ENCODE results near the gene PRR30. TPM values are rescaled to one million over a fixed set of nuclear protein-coding genes. Genes with fewer than 3 reads are reported as not detected.
"Not testable (repeated sequence)": the region's sequence is repeated elsewhere in the genome, so short reads cannot be mapped to it uniquely, and the experiment has no call there.

PRR30 gene
- polyA plus RNA-seq, 1 donor, result not detected

- DNase-seq, result no peak
Measured at GRCh38 chr2:27127883-27128667, 11.1 kb downstream of the PRR30 start.

GRCh38 chr2:27126252-27126710 lies 12.9 kb downstream of the PRR30 start:
- no peak for DNase-seq

GRCh38 chr2:27125104-27125503 lies 14.1 kb downstream of the PRR30 start:
- DNase-seq, result no peak

- no peak for DNase-seq
Measured at GRCh38 chr2:27123302-27124150, 15.7 kb downstream of the PRR30 start, which contains the start of gene ABHD1. Gene ABHD1, plus strand, starts transcription at chr2:27123815. Its CDS starts 134 bp downstream, at chr2:27123949.

- no peak for DNase-seq
Measured at GRCh38 chr2:27122791-27123190, 16.4 kb downstream of the PRR30 start.

- no peak for DNase-seq
Measured at GRCh38 chr2:27121906-27122305, 17.3 kb downstream of the PRR30 start.

- not testable (repeated sequence) for DNase-seq
Measured at GRCh38 chr2:27119330-27119670, 19.9 kb downstream of the PRR30 start.

- no peak for DNase-seq
Measured at GRCh38 chr2:27118525-27119329, 20.5 kb downstream of the PRR30 start, which contains the start of gene CGREF1. Gene CGREF1, minus strand, starts transcription at chr2:27119128. Its CDS starts 14,762 bp downstream, at chr2:27104366.

- DNase-seq, result no peak
Measured at GRCh38 chr2:27117995-27118524, 21.1 kb downstream of the PRR30 start.

GRCh38 chr2:27115519-27115918 lies 23.7 kb downstream of the PRR30 start:
- DNase-seq, result no peak

- not testable (repeated sequence) for DNase-seq
Measured at GRCh38 chr2:27111392-27112078, 27.7 kb downstream of the PRR30 start.

GRCh38 chr2:27110603-27111352 lies 28.4 kb downstream of the PRR30 start:
- not testable (repeated sequence) for DNase-seq

GRCh38 chr2:27109083-27109482 lies 30.1 kb downstream of the PRR30 start:
- no peak for DNase-seq

- DNase-seq, result no peak
Measured at GRCh38 chr2:27108221-27108620, 31.0 kb downstream of the PRR30 start.

GRCh38 chr2:27105981-27106380 lies 33.2 kb downstream of the PRR30 start:
- no peak for DNase-seq

GRCh38 chr2:27102329-27102728 lies 36.9 kb downstream of the PRR30 start:
- no peak for DNase-seq

GRCh38 chr2:27100036-27100435 lies 39.2 kb downstream of the PRR30 start:
- no peak for DNase-seq

- no peak for DNase-seq
Measured at GRCh38 chr2:27099334-27099955, 39.8 kb downstream of the PRR30 start.

GRCh38 chr2:27097341-27097740 lies 41.9 kb downstream of the PRR30 start:
- no peak for DNase-seq

GRCh38 chr2:27096748-27097297 lies 42.4 kb downstream of the PRR30 start:
- no peak for DNase-seq
